Activated naive CD8-positive, alpha-beta T cell (primary cell): Measurements from ENCODE around the gene AGAP1.

Experiments
- H3K27ac Mint-ChIP-seq: one replicate; pipeline ENCODE4 v1.8.0; 2021; ENCODE audit warnings: mixed read lengths
- H3K27me3 Mint-ChIP-seq: one replicate; pipeline ENCODE4 v1.8.0; 2021; ENCODE audit warnings: mixed read lengths
- H3K36me3 Mint-ChIP-seq: one replicate; pipeline ENCODE4 v1.8.0; 2021; ENCODE audit warnings: mixed read lengths
- H3K4me1 Mint-ChIP-seq: one replicate; pipeline ENCODE4 v1.8.0; 2021; ENCODE audit warnings: low read depth, mixed read lengths
- H3K4me3 Mint-ChIP-seq: one replicate; pipeline ENCODE4 v1.8.0; 2021; ENCODE audit warnings: mild to moderate bottlenecking, mixed read lengths
- H3K9me3 Mint-ChIP-seq: one replicate; pipeline ENCODE4 v1.8.0; 2021; ENCODE audit warnings: low read depth, mixed read lengths

AGAP1 gene

GRCh38 chr2:235952714-235953113, 458.9 kb downstream of the AGAP1 start:
- Mint-ChIP-seq H3K36me3 (no peaks in the 10 kb centered on the region), H3K27ac (no peak overlapping the region), H3K9me3 (no peaks in the 10 kb centered on the region), H3K4me1 (peaks cover 19% of the 10 kb centered on the region), H3K27me3 (peaks cover 17% of the 10 kb centered on the region), H3K4me3 (no peak overlapping the region)

GRCh38 chr2:235954281-235954680, 460.4 kb downstream of the AGAP1 start:
- H3K27ac Mint-ChIP-seq = no peak overlapping the region
- H3K36me3 Mint-ChIP-seq = no peaks in the 10 kb centered on the region
- peaks cover 13% of the 10 kb centered on the region for H3K27me3 Mint-ChIP-seq
- peaks cover 19% of the 10 kb centered on the region for H3K4me1 Mint-ChIP-seq
- H3K4me3 Mint-ChIP-seq = no peak overlapping the region
- H3K9me3 Mint-ChIP-seq = no peaks in the 10 kb centered on the region

- Mint-ChIP-seq H3K27ac (no peak overlapping the region), H3K4me3 (no peak overlapping the region), H3K27me3 (peaks cover 6% of the 10 kb centered on the region), H3K36me3 (no peaks in the 10 kb centered on the region), H3K4me1 (peaks cover 19% of the 10 kb centered on the region), H3K9me3 (no peaks in the 10 kb centered on the region)
Observed at GRCh38 chr2:235954888-235955480, 461.1 kb downstream of the AGAP1 start.

GRCh38 chr2:235955664-235956063, 461.8 kb downstream of the AGAP1 start:
- Mint-ChIP-seq H3K4me1 (peaks cover 19% of the 10 kb centered on the region), H3K27ac (no peak overlapping the region), H3K9me3 (no peaks in the 10 kb centered on the region), H3K36me3 (no peaks in the 10 kb centered on the region), H3K4me3 (no peak overlapping the region), H3K27me3 (peaks cover 6% of the 10 kb centered on the region)

GRCh38 chr2:235956281-235956970, 462.6 kb downstream of the AGAP1 start:
- H3K4me1 Mint-ChIP-seq = peaks cover 14% of the 10 kb centered on the region
- no peaks in the 10 kb centered on the region for H3K9me3 Mint-ChIP-seq
- H3K27ac Mint-ChIP-seq = no peak overlapping the region
- no peak overlapping the region for H3K4me3 Mint-ChIP-seq
- H3K27me3 Mint-ChIP-seq = peaks cover 6% of the 10 kb centered on the region
- H3K36me3 Mint-ChIP-seq = no peaks in the 10 kb centered on the region

DNA sequence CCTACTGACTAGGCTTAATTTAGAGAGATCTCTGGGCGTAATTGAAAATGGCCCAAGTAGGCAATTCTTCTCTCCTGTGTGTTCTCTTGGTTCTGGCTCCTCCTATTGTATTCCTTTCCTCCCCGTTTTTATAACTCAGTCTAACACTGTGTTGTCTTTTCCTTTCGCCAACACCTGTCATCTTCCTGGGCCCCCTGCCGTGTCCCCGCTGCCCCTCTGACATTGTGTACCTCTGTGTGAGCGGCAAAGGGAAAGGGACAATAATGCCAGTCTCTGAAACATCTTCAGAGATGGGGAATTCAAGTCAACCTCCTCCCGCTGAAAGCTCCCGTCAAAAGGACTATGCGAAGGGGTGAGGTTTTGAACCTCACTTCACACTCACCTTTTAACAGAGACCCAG, 463.4 kb downstream of the AGAP1 start:
- Mint-ChIP-seq H3K4me3 (no peak overlapping the region), H3K27ac (no peak overlapping the region), H3K27me3 (peaks cover 6% of the 10 kb centered on the region), H3K4me1 (peaks cover 7% of the 10 kb centered on the region), H3K9me3 (no peaks in the 10 kb centered on the region), H3K36me3 (no peaks in the 10 kb centered on the region)

- H3K27me3 Mint-ChIP-seq = peaks cover 3% of the 10 kb centered on the region
- no peak overlapping the region for H3K4me3 Mint-ChIP-seq
- no peaks in the 10 kb centered on the region for H3K9me3 Mint-ChIP-seq
- no peaks in the 10 kb centered on the region for H3K36me3 Mint-ChIP-seq
- H3K27ac Mint-ChIP-seq = no peak overlapping the region
- no peaks in the 10 kb centered on the region for H3K4me1 Mint-ChIP-seq
Observed at GRCh38 chr2:235958221-235958930, 464.5 kb downstream of the AGAP1 start.

- Mint-ChIP-seq H3K4me3 (no peak overlapping the region), H3K36me3 (no peaks in the 10 kb centered on the region), H3K27me3 (peaks cover 3% of the 10 kb centered on the region), H3K4me1 (no peaks in the 10 kb centered on the region), H3K9me3 (no peaks in the 10 kb centered on the region), H3K27ac (no peak overlapping the region)
Observed at GRCh38 chr2:235958931-235959410, 465.1 kb downstream of the AGAP1 start.

- H3K9me3 Mint-ChIP-seq = no peaks in the 10 kb centered on the region
- peaks cover 5% of the 10 kb centered on the region for H3K27me3 Mint-ChIP-seq
- H3K4me3 Mint-ChIP-seq = no peak overlapping the region
- H3K4me1 Mint-ChIP-seq = no peaks in the 10 kb centered on the region
- no peak overlapping the region for H3K27ac Mint-ChIP-seq
- no peaks in the 10 kb centered on the region for H3K36me3 Mint-ChIP-seq
Observed at GRCh38 chr2:235960011-235960715, 466.3 kb downstream of the AGAP1 start.

GRCh38 chr2:235960716-235961640, 467.1 kb downstream of the AGAP1 start:
- no peak overlapping the region for H3K27ac Mint-ChIP-seq

DNA sequence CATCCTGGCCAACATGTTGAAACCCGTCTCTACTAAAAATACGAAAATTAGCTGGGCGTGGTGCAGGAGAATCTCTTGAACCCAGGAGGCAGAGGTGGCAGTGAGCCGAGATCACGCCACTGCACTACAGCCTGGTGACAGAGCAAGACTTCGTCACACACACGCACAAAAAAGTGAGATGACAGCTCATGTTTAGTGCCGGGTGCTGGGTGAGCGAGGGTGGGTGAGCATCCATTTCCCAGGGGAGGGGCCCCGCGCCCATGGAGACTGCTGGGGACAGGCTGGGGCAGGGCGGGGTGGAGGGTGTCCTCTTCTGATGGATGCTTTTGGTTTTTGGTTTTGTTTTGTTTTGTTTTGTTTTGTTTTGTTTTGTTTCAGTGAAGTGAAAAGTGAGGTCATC, 467.9 kb downstream of the AGAP1 start:
- Mint-ChIP-seq H3K27ac (no peak overlapping the region), H3K9me3 (no peaks in the 10 kb centered on the region), H3K36me3 (no peaks in the 10 kb centered on the region), H3K4me3 (no peak overlapping the region), H3K27me3 (peaks cover 4% of the 10 kb centered on the region), H3K4me1 (no peaks in the 10 kb centered on the region)

More at GRCh38 chr2:235960716-235961640, 467.1 kb downstream of the AGAP1 start:
- Mint-ChIP-seq H3K36me3 (no peaks in the 10 kb centered on the region), H3K4me1 (no peaks in the 10 kb centered on the region), H3K27me3 (peaks cover 4% of the 10 kb centered on the region), H3K9me3 (no peaks in the 10 kb centered on the region), H3K4me3 (no peak overlapping the region)

GRCh38 chr2:235963853-235964577, 470.2 kb downstream of the AGAP1 start:
- no peaks in the 10 kb centered on the region for H3K36me3 Mint-ChIP-seq
- H3K9me3 Mint-ChIP-seq = no peaks in the 10 kb centered on the region
- H3K4me3 Mint-ChIP-seq = no peak overlapping the region
- peaks cover 1% of the 10 kb centered on the region for H3K27me3 Mint-ChIP-seq
- H3K4me1 Mint-ChIP-seq = no peaks in the 10 kb centered on the region
- H3K27ac Mint-ChIP-seq = no peak overlapping the region

DNA sequence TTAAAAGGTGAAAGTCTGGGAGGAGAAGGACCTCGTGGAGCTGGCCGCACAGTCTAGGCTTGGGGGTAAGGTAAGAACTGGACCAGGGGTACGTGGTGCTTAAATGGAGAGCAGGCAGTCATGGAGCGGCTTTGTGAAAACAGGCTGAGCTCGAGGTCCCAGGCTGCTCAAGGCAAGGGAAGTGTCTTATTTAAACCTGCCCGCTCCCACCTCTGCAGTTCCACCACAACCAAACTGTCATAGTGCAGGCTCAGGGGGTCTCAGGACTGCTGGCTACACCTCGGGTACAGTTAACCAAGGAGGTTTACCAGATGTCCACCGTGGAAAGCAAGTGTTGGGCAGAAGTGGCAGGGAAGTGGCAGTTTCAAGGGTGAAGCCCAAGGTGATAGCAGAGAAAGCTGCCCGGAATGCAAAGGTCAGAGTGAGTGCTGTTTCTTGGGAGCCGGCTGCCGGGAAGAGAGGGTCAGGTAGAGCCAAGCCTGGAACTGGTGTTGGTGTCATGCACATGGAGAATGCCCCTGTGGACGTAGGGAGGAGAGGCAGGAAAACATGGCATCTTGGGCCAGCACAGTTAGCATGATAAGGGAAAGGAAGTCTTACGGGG, 471.0 kb downstream of the AGAP1 start:
- Mint-ChIP-seq H3K27me3 (peaks cover 1% of the 10 kb centered on the region), H3K36me3 (no peaks in the 10 kb centered on the region), H3K9me3 (no peaks in the 10 kb centered on the region)

More for the DNA sequence above, 471.0 kb downstream of the AGAP1 start:
- no peaks in the 10 kb centered on the region for H3K4me1 Mint-ChIP-seq
- H3K4me3 Mint-ChIP-seq = no peak overlapping the region
- no peak overlapping the region for H3K27ac Mint-ChIP-seq
